GM19240 (cell line): ENCODE results near the gene GPR18.
"Not testable (repeated sequence)": the region's sequence is repeated elsewhere in the genome, so short reads cannot be mapped to it uniquely, and the experiment has no call there.

ENCODE experiments used
- DNase-seq: peaks from one replicate; pipeline ENCODE4 v3.0.0; 2011; ENCODE audit warnings: low spot score; ENCODE audit not compliant: insufficient read length

GPR18 gene

GRCh38 chr13:99210627-99211026 lies 47.6 kb downstream of the GPR18 start:
- not testable (repeated sequence) for DNase-seq

- no peak for DNase-seq
Measured at GRCh38 chr13:99208845-99209527, 49.2 kb downstream of the GPR18 start.

- no peak for DNase-seq
Measured at GRCh38 chr13:99208185-99208584, 50.0 kb downstream of the GPR18 start.

- DNase-seq: no peak
Measured at GRCh38 chr13:99207511-99207910, 50.7 kb downstream of the GPR18 start.

- DNase-seq: no peak
Measured at GRCh38 chr13:99206873-99207272, 51.3 kb downstream of the GPR18 start.

- no peak for DNase-seq
Measured at GRCh38 chr13:99206226-99206625, 52.0 kb downstream of the GPR18 start.

GRCh38 chr13:99205621-99206220 lies 52.5 kb downstream of the GPR18 start:
- DNase-seq: no peak
